Transverse colon (tissue), 4 donors: ENCODE data around the gene GATA2. TPM values are rescaled to one million over a fixed set of nuclear protein-coding genes. Genes with fewer than 3 reads are reported as not detected.

Source experiments
- DNase-seq: peaks from one replicate; pipeline ENCODE4 v3.0.0-alpha.2; 2019
- H3K27ac ChIP-seq, 4 donors: fragments of 200-600 bp; sonication (generic); 2 replicates each; pipeline ENCODE4 v1.5.1; 2016 to 2018; ENCODE audit warnings: inconsistent platforms in 4 of 4
- H3K27me3 ChIP-seq: fragments of 200-600 bp; sonication (generic); 2 replicates; pipeline ENCODE4 v1.5.1; 2017; ENCODE audit warnings: inconsistent platforms
- H3K36me3 ChIP-seq, 4 donors: fragments of 200-600 bp; sonication (generic); 2 replicates each; pipeline ENCODE4 v1.5.1; 2017 to 2019; ENCODE audit warnings: inconsistent platforms in 4 of 4
- H3K4me1 ChIP-seq, 4 donors: fragments of 200-600 bp; sonication (generic); 2 replicates each; pipeline ENCODE4 v1.5.1; 2017 to 2020; ENCODE audit warnings: inconsistent platforms in 4 of 4
- H3K4me3 ChIP-seq, 4 donors: fragments of 200-600 bp; sonication (generic); 1 replicate in 1 of 4; 2 replicates in 3 of 4; pipeline versions ENCODE4 v1.5.1 to v1.6.1; 2017 to 2019; ENCODE audit warnings: inconsistent platforms in 4 of 4
- H3K9me3 ChIP-seq, 2 donors: fragments of 200-600 bp; sonication (generic); 2 replicates each; pipeline ENCODE4 v1.5.1; 2017 to 2019; ENCODE audit warnings: inconsistent platforms in 2 of 2
- EP300 ChIP-seq: sonication (generic); formaldehyde crosslinking; IDR thresholded peaks from one replicate; pipeline ENCODE4 v1.6.1; 2017; ENCODE audit warnings: antibody characterized with exemption, low read depth
- POLR2A ChIP-seq: fragments of 450-650 bp; IDR thresholded peaks from one replicate; pipeline ENCODE4 v1.6.1; 2016; ENCODE audit warnings: antibody characterized with exemption, mild to moderate bottlenecking, moderate library complexity
- POLR2AphosphoS5 ChIP-seq, 3 donors: sonication (generic); formaldehyde crosslinking; IDR thresholded peaks; one replicate each; pipeline ENCODE4 v1.6.1; 2016; ENCODE audit warnings: antibody characterized with exemption in 3 of 3
- WGBS, 2 donors: methylation state at CpG; one replicate each; pipeline ENCODE4 v1.1.5; 2018; ENCODE audit warnings: low coverage in 1 of 2; 5-methylcytosine and 5-hydroxymethylcytosine counted together
- in situ Hi-C, 4 donors: fragments of 200-750 bp; cut with MboI; loops; one replicate each; pipeline versions ENCODE4 v1.15.0 to v1.15.1; 2017; ENCODE audit warnings: low sequenced_read_pairs in 3 of 4, low pct_ligation_motif_present in 1 of 4, low pct_unique_long_range_greater_than_20kb in 1 of 4
- intact Hi-C: fragments of 100-400 bp; cut with DNase I; formaldehyde crosslinking; loops from one replicate; pipeline ENCODE4 v1.15.1; 2023; ENCODE audit warnings: low total_unique reads
- total RNA-seq, 4 donors: library from RNA; depleted of rRNA; stranded (reverse); fragments of >200 nt; gene quantifications; one replicate each; pipeline ENCODE4 v1.1.0, GENCODE V29; 2016
- TF ChIP-seq, protein P1 (sequence below), 5 experiments: fragments of 200-600 bp in 3 of 5; fragments of 450-650 bp in 2 of 5; sonication (generic) in 3 of 5; IDR thresholded peaks; 1 replicate in 2 of 5; 2 replicates in 3 of 5; pipeline ENCODE4 v1.5.1; 2016 to 2017; ENCODE audit warnings: antibody characterized with exemption in 5 of 5, inconsistent platforms in 3 of 5, mild to moderate bottlenecking in 2 of 5, moderate library complexity in 1 of 5

Gene GATA2
- total RNA-seq, 4 donors from 2014 or later: 1.8 to 8.2 (median 2.9) TPM

DNA sequence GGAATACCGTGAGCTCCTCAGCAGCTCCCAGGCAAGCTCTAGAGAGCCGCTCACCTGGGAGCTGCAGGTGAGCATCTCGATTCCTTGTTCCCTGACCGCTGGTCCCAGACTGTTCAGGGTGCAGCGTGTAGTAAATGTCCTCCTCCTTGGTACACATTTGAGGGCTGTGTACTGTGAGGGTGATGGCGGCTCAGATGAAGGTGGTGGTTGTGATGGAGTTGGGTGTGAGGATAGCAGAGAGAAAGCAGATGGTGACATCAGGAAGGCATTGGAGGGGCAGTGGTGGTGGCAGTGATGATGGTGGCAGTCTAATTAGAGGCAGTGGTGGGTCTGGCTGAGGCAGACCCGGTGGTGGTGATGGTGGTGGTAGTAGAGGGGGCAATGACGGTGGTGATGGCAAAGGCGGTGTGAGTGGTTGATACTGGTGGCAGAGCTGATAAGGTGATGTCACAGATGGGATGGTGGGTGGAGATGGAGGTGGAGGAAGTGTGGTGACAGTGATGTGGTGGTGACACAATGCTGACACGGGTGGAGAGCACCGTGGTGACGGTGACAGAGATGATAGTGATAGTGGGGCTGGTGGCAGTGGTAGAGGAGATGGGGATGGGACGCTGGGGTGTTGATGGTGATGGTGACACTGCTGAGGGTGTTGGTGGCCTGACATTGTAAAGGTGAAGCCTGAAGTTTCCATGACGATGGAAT lies 26.0 kb downstream of the GATA2 start, which contains the start of gene DNAJB8:
DNAJB8 (minus strand) TSS at position 51 of the 702 bp plus-strand sequence. CDS start 3,645 bp downstream, outside the sequence.
- Histone ChIP-seq H3K36me3 (no peaks in the 10 kb centered on the region), H3K27me3 (peaks cover 3% of the 10 kb centered on the region), H3K4me3 (no peak within 1 kb of the TSS), H3K27ac (no peak within 1 kb of the TSS), H3K9me3 (no peaks in the 10 kb centered on the region), H3K4me1 (no peaks in the 10 kb centered on the region)
- no peak for TF ChIP-seq POLR2A
- TF ChIP-seq POLR2AphosphoS5 (IDR thresholded peaks at IDR 0.05): no peak
- TF ChIP-seq, protein P1, sequence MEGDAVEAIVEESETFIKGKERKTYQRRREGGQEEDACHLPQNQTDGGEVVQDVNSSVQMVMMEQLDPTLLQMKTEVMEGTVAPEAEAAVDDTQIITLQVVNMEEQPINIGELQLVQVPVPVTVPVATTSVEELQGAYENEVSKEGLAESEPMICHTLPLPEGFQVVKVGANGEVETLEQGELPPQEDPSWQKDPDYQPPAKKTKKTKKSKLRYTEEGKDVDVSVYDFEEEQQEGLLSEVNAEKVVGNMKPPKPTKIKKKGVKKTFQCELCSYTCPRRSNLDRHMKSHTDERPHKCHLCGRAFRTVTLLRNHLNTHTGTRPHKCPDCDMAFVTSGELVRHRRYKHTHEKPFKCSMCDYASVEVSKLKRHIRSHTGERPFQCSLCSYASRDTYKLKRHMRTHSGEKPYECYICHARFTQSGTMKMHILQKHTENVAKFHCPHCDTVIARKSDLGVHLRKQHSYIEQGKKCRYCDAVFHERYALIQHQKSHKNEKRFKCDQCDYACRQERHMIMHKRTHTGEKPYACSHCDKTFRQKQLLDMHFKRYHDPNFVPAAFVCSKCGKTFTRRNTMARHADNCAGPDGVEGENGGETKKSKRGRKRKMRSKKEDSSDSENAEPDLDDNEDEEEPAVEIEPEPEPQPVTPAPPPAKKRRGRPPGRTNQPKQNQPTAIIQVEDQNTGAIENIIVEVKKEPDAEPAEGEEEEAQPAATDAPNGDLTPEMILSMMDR (IDR thresholded peaks at IDR 0.05): no peak
- no peak for TF ChIP-seq EP300
- DNase-seq: no peak
- 78 to 85% methylated on average over 5 to 14 of the region's 14 CpGs for WGBS, 2 donors
- in situ Hi-C loops (no loop called here), intact Hi-C loops (no loop called here)

DNA sequence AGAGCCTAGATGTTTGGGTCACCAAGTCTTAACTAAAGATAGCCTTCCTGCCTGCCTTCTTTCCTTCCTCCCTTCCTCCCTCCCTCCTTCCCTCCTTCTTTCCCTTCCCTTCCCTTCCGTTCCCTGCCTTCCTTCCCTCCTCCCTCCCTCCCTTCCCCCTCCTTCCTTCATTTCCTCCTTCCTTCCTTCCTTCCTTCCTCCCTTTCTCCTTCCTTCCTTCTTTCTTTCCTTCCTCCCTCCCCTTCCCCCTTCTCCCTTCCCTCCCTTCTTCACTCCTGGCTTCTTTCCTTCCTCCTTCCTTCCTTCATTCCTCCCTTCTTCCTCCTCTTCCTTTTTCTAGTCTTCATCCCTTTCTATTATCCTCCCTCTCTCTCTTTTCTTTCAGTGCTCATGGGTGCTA lies 28.3 kb downstream of the GATA2 start:
- 33% methylated on average over 1 of the region's 1 CpG for WGBS, 2 donors
- H3K36me3 ChIP-seq: no peaks in the 10 kb centered on the region
- TF ChIP-seq POLR2A (no peak), EP300 (no peak), POLR2AphosphoS5 (IDR thresholded peaks at IDR 0.05) (no peak)
- TF ChIP-seq, protein P1 (IDR thresholded peaks at IDR 0.05): no peak
- no peak overlapping the region for H3K27ac ChIP-seq
- intact Hi-C loops: no loop called here
- H3K4me1 ChIP-seq: no peaks in the 10 kb centered on the region
- no peak overlapping the region for H3K4me3 ChIP-seq
- DNase-seq: no peak
- no peaks in the 10 kb centered on the region for H3K9me3 ChIP-seq
- in situ Hi-C loops: no loop called here
- no peaks in the 10 kb centered on the region for H3K27me3 ChIP-seq

DNA sequence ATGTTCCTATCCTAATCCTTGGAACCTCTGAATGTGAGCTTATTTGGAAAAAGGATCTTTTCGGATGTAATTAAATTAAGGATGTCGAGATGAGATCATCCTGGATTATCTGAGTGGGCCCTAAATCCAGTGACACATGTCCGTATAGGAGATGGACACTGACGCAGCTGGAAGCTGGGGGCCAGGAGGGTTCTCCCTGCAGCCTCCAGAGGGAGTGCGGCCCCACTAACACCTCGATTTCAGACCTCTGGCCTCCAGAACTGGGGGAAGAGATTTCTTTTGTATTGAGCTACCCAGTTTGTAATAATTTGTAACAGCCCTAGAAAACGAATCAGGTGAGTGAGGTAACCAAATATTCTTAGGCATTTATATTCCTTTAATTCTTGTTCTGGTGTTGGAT lies 28.8 kb downstream of the GATA2 start:
- 56 to 67% methylated on average over 2 to 7 of the region's 7 CpGs for WGBS, 2 donors
- H3K27ac ChIP-seq: no peak overlapping the region
- no peaks in the 10 kb centered on the region for H3K4me1 ChIP-seq
- no peaks in the 10 kb centered on the region for H3K27me3 ChIP-seq
- H3K36me3 ChIP-seq: no peaks in the 10 kb centered on the region
- DNase-seq: no peak
- intact Hi-C loops (no loop called here), in situ Hi-C loops (no loop called here)
- H3K4me3 ChIP-seq: no peak overlapping the region
- TF ChIP-seq EP300 (no peak), POLR2AphosphoS5 (IDR thresholded peaks at IDR 0.05) (no peak), POLR2A (no peak)
- TF ChIP-seq, protein P1 (IDR thresholded peaks at IDR 0.05): no peak
- H3K9me3 ChIP-seq: no peaks in the 10 kb centered on the region

DNA sequence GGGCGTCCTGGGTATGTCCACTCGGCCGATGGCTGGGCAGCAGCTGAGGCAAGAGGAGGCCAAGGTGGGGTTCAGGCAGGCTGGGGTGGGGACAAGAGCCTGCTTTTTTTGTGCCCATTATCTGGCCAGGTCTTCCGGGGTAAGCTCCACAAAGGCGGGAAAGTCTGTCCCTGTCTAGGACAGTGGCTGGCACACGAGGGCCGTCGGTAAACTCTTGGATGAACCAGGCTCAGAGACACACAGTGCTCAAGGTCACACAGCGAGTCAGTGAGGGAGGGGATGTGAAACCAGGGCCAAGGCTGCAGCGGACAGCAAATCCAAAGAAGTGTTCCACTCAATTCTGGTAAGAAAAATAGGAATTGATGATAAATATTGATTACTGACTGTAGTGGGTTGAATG lies 29.2 kb downstream of the GATA2 start:
- Histone ChIP-seq H3K36me3 (no peaks in the 10 kb centered on the region), H3K4me1 (no peaks in the 10 kb centered on the region), H3K9me3 (no peaks in the 10 kb centered on the region), H3K4me3 (no peak overlapping the region), H3K27me3 (no peaks in the 10 kb centered on the region), H3K27ac (no peak overlapping the region)
- intact Hi-C loops: no loop called here
- no peak for DNase-seq
- TF ChIP-seq POLR2AphosphoS5 (IDR thresholded peaks at IDR 0.05) (no peak), POLR2A (no peak), EP300 (no peak)
- TF ChIP-seq, protein P1 (IDR thresholded peaks at IDR 0.05): no peak
- WGBS, 2 donors: 67 to 84% methylated on average over 1 to 10 of the region's 10 CpGs
- in situ Hi-C loops: no loop called here
